GM15510 (cell line): Measurements from ENCODE around the gene CLIC6.

Experiments used
- POLR2A ChIP-seq: IDR thresholded peaks from 3 replicates; pipeline ENCODE4 v1.6.1; 2011; ENCODE audit warnings: borderline replicate concordance; ENCODE audit not compliant: insufficient read length; ENCODE audit errors: extremely low read depth

CLIC6 gene

GRCh38 chr21:34668803-34669148 is at the start of gene CLIC6:
CLIC6 (plus strand) TSS chr21:34668994; CDS start chr21:34669389, 395 bp downstream.
- TF ChIP-seq POLR2A = no peak

- TF ChIP-seq POLR2A = no peak
Observed at GRCh38 chr21:34619841-34620665, 48.7 kb upstream of the CLIC6 start.

GRCh38 chr21:34621434-34622350 is 47.1 kb upstream of the CLIC6 start:
- TF ChIP-seq POLR2A = no peak

GRCh38 chr21:34623516-34623915 is 45.3 kb upstream of the CLIC6 start:
- no peak for TF ChIP-seq POLR2A

GRCh38 chr21:34625030-34625593 is 43.7 kb upstream of the CLIC6 start:
- no peak for TF ChIP-seq POLR2A

- no peak for TF ChIP-seq POLR2A
Observed at GRCh38 chr21:34626131-34626530, 42.7 kb upstream of the CLIC6 start.

- no peak for TF ChIP-seq POLR2A
Observed at GRCh38 chr21:34630536-34631143, 38.2 kb upstream of the CLIC6 start.

- TF ChIP-seq POLR2A = no peak
Observed at GRCh38 chr21:34632498-34632897, 36.3 kb upstream of the CLIC6 start.

GRCh38 chr21:34635307-34635706 is 33.5 kb upstream of the CLIC6 start:
- TF ChIP-seq POLR2A = no peak

- no peak for TF ChIP-seq POLR2A
Observed at GRCh38 chr21:34636961-34637360, 31.8 kb upstream of the CLIC6 start.

- TF ChIP-seq POLR2A = no peak
Observed at GRCh38 chr21:34639250-34639649, 29.5 kb upstream of the CLIC6 start.

- TF ChIP-seq POLR2A = no peak
Observed at GRCh38 chr21:34639882-34640788, 28.7 kb upstream of the CLIC6 start.

- TF ChIP-seq POLR2A = no peak
Observed at GRCh38 chr21:34640858-34641257, 27.9 kb upstream of the CLIC6 start.
